ENCODE measurements around the gene TTYH1.
A peak's percentile ranks its signal among the peaks of the same experiment; 100 is the strongest.
"Not testable (repeated sequence)": the region's sequence is repeated elsewhere in the genome, so short reads cannot be mapped to it uniquely, and the experiment has no call there.

Gene TTYH1

DNA sequence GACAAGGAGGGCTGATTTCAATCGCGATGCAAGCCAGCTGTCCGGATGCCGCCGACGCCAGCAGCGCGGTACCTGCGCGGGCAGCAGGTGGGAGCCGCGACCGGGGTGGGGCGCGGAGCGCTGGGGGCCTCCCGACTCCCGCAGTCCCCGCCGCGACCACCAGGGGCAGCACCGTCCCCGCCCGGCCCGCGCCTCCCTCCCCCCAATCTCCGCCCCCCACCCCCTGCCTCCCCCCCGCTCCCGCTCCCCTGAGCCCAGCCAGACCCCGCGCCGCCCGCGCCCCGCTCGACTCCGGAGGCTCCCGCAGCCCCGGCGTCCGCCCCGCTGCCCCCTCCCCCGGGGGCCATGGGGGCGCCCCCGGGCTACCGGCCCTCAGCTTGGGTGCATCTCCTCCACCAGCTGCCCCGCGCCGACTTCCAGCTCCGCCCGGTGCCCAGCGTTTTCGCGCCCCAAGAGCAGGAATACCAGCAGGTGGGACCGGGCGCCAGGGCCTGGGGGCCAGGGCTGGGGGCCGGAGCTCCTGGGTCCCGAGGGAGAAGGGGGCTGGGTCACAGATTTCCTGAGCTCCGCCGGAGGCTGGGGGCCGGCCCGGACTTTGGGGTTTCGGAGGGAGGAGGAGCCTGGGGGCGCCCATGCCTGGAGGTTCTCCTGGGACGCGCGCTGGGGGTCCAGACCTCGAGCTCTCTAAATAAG lies at the start of gene TTYH1:
TSS of gene TTYH1 (plus strand) at position 257 of the 693 bp plus-strand sequence. CDS start at position 346, 89 bp downstream.
- no peak for DNase-seq (ENCODE audit: low read depth)

DNA sequence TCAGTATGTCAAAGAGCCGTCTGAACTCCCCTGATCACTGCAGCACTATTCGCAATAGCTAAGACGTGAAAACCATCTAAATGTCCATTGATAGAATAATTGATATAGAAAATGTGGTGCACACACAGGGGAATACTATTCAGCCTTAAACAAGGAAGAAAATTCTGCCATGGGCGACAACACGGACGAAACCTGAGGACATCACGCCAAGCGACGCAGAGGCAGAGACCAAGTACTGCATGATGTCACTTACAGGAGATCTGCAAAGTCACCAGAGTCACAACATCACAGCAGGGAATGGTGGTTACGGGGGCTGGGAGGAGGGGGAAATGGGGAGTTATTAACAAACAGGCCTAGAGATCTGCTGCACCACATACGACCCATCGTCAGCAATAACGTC lies 49.5 kb upstream of the TTYH1 start:
- not testable (repeated sequence) for DNase-seq (ENCODE audit: low read depth)

- no peak for DNase-seq (ENCODE audit: low read depth)
These were observed 48.5 kb upstream of the TTYH1 start for GRCh38 chr19:54366811-54367210.

DNA sequence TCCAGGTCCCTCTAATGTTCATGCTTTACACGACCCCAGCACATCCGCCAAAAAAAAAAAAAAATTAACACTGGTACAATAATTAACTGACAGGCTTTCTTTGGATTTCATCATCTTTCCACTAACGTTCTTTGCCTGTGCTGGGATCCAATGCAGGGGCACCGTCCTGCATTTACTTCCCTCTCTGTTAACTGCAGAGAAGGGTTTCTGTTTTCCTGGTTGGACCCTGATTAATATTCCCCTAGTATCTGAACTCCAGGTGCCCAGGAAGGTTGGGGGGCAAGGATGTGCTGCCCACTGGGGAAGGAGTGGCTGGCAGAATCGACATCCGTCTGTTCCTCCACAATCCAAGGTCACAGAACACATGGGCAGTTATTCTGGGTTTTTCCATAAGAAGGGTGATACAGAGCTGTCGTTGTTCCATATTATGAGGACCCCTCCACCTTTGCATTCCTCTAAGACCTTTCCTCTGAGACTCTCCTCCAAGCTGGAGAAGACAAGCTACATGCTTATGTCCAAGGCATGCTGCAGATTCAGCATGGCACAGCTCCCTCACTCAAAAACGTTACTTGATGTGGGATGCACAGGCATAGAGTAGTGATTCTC lies 46.1 kb upstream of the TTYH1 start:
- no peak for DNase-seq (ENCODE audit: low read depth)

- not testable (repeated sequence) for DNase-seq (ENCODE audit: low read depth)
These were observed 45.4 kb upstream of the TTYH1 start for GRCh38 chr19:54369688-54370433.

DNA sequence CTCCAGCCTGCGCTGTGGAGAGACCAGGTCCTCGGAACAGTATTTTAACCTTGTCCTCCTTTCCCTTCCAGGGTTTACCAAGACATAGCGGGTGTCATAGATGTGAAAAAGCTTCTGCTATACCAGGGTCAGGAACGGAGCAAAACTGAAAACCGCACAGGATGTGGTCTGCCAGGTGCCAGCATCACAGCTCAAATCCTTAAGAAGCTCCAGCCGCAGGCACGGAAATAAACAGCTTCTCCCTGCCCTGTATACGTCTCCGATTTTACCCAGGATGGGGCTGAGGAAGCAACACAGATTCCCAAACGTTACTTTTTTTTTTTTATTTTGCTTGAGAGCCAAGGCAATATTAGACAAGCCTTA lies 44.8 kb upstream of the TTYH1 start:
- not testable (repeated sequence) for DNase-seq (ENCODE audit: low read depth)

DNA sequence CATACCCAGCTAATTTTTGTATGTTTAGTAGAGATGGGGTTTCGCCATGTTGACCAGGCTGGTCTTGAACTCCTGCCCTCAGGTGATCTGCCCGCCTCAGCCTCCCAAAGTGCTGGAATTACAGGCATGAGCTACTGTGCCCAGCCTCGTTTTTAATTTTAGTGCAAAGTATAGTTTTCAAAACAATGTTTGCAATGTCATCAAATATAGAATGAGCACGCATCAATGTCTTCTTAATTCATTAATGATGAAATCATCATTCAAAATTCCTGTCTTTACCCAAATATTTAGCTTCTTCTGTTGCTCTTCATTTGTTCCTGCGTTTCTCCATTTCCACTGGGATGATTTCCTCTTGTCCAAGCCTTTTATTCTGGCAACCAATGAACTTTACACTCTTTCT lies 43.8 kb upstream of the TTYH1 start:
- DNase-seq (ENCODE audit: low read depth) = not testable (repeated sequence)

DNA sequence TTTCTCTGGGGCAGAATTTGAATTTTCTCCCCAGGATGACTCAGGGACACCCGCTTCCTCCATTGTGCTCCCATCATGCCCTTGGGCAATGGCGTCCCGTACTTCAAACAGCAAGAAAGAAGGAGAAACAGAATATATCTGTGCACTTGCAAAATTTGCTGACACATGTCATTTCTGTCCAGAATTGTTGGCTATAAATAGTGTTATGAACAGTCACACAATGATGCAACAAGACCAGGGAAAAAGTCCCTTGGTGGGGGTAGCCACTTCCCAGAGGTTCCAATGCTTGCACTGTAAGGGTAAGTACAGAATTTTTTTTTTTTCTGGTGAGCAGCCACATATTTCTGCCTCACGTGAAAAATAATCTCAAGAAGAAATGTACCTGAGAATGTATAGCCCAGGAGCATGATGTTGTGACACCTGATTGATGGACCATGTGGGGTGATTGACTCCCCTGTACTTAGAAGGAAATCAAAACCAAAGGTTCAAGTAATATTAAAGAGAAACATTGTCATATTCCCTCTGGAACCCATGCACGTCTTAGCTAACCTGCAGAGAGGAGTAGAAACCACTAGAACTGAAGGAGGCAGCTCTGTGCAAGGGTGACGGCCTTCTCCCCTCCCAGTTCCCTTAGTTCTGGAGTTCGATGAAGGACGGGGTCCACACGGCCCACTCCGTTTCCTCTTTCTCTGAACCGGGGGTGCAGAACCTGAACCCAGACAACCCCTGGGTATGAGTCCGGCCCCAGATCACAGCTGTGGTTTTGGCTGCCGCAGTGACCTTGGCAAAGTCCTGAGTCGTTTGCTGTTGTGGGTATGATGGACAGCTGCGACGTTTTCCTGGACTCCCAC lies 41.3 kb upstream of the TTYH1 start:
- no peak for DNase-seq (ENCODE audit: low read depth)

DNA sequence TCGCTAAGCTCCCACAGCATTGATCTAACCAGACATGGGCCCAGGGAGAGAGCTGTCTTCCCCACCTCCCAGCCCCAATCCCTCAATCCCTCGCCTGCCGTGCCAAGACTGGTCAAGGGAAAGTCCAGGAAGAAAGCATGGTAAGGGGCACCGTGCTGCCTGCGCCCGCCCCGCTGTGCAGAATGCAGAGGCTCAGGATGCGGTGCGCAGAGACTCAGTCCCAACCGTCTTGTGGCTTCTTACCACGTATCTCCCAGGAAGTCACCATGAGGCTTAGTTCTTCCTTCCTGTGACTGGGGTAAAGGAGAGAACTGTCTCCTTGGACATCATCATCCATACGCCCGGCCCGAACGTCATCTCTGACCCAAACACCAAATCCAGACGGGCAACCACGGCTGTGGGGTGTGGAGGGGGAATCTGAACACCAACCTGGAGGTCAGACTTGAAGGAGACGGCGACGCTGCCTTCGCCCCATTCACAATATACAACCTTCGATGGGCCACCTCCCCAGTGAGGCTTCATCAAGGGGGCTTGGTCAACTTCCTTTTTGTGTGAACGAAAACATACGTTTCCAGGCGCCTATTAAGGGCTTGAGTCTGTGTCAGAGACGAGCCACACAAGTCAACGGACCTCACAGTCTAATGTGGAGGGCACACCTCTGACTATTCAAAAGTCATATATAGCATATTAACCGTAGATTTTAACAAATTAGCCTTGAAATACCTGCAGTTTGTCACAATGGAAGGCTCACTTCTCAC lies 39.9 kb upstream of the TTYH1 start:
- DNase-seq (ENCODE audit: low read depth) = not testable (repeated sequence)

DNA sequence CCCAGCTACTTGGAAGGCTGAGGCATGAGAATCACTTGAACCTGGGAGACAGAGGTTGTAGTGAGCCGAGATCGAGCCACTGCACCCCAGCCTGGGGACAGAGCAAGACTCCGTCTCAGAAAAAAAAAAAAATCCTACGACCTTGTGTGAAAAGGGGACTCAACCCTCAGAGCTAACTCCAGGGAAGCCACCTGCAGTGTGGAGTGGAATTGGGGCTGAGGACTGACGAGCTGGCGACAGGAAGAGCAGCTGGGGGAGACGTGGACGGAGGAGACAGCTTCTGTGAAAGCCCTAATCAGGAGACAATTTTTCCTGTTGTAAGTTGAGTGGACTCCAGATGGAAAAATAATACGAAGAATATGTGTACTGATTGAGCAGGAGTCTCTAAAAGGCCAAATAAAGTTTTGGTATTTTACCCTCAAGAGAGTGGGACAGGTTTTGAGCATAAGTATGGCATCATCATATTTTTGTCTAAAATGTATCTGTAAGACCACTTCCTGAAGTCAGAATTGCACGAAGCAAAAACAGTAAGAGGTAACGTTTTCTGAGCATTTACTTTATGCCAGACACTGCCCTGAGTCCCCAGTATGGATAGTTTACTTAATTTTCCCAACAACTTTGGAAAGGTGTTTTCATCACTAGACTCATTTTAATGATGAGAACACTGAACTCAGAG lies 38.5 kb upstream of the TTYH1 start:
- DNase-seq (ENCODE audit: low read depth) = no peak

GRCh38 chr19:54379187-54379678 lies 36.0 kb upstream of the TTYH1 start:
- DNase-seq (ENCODE audit: low read depth) = no peak

GRCh38 chr19:54380897-54381296 lies 34.4 kb upstream of the TTYH1 start:
- no peak for DNase-seq (ENCODE audit: low read depth)

- DNase-seq (ENCODE audit: low read depth) = not testable (repeated sequence)
These were observed 33.2 kb upstream of the TTYH1 start for GRCh38 chr19:54382041-54382440.

GRCh38 chr19:54383330-54383729 lies 31.9 kb upstream of the TTYH1 start:
- DNase-seq (ENCODE audit: low read depth) = no peak

DNA sequence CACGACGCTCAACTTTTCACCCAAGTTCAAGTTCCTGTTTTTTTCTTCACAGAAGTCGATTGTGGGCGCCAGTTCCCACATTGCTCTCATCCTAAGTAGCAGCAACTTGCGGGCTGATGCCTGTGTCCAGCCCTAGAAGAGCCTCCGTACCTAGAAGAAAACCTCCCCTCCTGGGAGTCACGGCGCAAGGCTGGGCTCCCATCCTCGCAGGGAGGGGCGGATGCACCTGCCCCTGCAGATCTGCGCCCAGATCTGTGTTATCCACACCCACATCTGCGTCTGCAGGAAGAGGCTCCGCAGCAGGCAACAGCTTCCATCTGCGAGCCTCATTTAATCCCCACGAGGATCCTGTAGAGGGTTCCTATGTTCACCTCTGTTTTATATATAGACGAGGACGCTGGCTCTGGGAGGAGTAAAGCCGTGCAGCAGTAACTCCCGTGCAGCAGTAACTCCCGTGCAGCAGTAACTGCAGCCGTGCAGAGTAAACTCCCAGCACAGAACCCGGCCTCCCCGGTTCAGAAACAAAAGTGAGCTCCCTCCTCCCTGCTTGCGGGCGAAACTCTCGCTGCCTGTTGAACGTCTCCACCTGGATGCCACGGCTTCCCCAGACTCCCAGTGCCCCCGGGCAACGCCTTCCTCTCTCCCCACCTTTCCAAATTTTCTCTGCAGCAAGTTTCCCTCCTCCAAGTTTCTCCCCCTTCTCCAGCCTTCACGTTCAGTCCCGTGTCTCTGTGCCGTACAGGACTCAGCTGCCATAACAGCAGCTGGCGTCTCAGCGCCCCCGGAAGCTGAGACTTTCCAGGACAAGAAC lies 27.1 kb upstream of the TTYH1 start:
- no peak for DNase-seq (ENCODE audit: low read depth)

- no peak for DNase-seq (ENCODE audit: low read depth)
These were observed 26.5 kb upstream of the TTYH1 start for GRCh38 chr19:54388802-54389139.

- no peak for DNase-seq (ENCODE audit: low read depth)
These were observed 25.7 kb upstream of the TTYH1 start for GRCh38 chr19:54389553-54389952.

GRCh38 chr19:54390942-54391577 lies 24.2 kb upstream of the TTYH1 start:
- peak; percentile 25 for DNase-seq (ENCODE audit: low read depth)

DNA sequence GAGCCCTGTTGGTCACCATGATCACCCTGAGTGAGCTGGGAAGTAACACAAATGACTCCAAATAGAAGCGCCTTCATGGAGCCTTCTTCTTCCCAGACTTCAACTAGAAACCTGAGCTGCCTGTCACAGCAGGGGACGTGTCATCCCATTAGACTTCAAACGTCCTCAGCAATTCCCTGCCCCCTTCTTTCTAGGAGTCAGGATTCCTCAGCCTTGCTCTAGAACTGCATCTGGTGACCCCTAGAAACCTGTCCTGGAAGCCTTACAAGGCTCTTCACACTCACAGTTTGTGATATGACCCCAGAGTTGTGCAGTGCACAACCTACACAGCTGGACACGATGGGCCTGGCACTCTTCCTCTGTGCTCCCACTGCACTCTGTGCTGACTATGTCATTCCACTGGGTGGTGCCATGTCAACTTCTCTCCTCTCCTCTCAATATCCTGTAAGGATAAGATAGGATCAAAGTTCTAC lies 23.6 kb upstream of the TTYH1 start:
- no peak for DNase-seq (ENCODE audit: low read depth)

All from stromal cell of bone marrow (primary cell).